Right atrium auricular region (tissue), 2 donors: ENCODE measurements around the gene NTMT1. TPM values are rescaled to one million over a fixed set of nuclear protein-coding genes. Genes with fewer than 3 reads are reported as not detected.

Experiments
- DNase-seq: peaks from one replicate; pipeline ENCODE4 v3.0.0-alpha.2; 2019; ENCODE audit warnings: low spot score
- H3K27ac ChIP-seq, 2 donors: fragments of 200-600 bp; sonication (generic); 1 replicate in 1 of 2; 2 replicates in 1 of 2; pipeline ENCODE4 v1.5.1; 2016 to 2019
- H3K27me3 ChIP-seq, 2 donors: fragments of 200-600 bp; sonication (generic); one replicate each; pipeline versions ENCODE4 v1.5.1 to v1.6.0; 2017 to 2019
- H3K36me3 ChIP-seq: fragments of 200-600 bp; sonication (generic); one replicate; pipeline ENCODE4 v1.5.1; 2016
- H3K4me1 ChIP-seq, 2 donors: fragments of 200-600 bp; sonication (generic); one replicate each; pipeline versions ENCODE4 v1.5.1 to v1.6.0; 2017 to 2019
- H3K4me3 ChIP-seq, 2 donors: fragments of 200-600 bp; sonication (generic); 1 replicate in 1 of 2; 2 replicates in 1 of 2; pipeline ENCODE4 v1.5.1; 2017 to 2019; ENCODE audit warnings: mild to moderate bottlenecking in 1 of 2, moderate library complexity in 1 of 2
- H3K9me3 ChIP-seq, 2 donors: fragments of 200-600 bp; sonication (generic); one replicate each; pipeline ENCODE4 v1.5.1; 2019
- total RNA-seq, 2 donors: library from RNA; depleted of rRNA; stranded (reverse); fragments of >200 nt; gene quantifications; one replicate each; pipeline ENCODE4 v1.1.0, GENCODE V29; 2016
- TF ChIP-seq, protein P1 (sequence below), 2 donors: fragments of 200-600 bp; sonication (generic); IDR thresholded peaks; one replicate each; pipeline ENCODE4 v1.5.1; 2019; ENCODE audit warnings: antibody characterized with exemption in 2 of 2

Gene NTMT1
- total RNA-seq, 2 donors from 2014 or later: 33.7 to 36.0 TPM

DNA sequence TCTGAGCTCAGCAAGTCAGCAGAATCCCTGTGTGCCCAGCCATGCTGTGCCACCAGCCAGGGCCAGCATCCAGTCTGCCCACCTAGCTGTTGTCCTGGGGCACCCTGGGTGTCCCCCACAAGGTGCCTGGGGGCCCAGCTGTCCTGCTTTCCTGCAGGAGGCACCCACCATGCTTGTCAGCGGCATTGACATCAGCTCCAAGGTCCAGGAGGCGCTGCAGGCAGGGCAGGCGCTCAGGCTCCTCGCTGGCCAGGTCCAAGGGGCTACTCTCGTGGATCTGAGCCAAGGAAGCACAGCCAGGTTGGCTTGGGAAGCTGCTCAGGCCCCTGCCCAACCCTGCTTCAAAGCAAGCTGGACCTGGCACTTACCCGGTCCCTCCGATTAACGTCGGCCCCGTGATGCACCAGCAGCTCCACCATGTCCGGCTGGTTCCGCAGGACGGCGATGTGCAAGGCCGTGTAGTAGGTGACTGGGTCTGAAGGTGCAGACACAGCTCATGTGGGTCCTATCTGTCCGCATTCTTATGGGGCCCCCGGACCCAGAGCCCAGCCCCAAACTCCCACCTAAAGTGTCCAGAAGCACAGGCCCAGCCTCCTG, 13.2 kb downstream of the NTMT1 start:
- TF ChIP-seq, protein P1, sequence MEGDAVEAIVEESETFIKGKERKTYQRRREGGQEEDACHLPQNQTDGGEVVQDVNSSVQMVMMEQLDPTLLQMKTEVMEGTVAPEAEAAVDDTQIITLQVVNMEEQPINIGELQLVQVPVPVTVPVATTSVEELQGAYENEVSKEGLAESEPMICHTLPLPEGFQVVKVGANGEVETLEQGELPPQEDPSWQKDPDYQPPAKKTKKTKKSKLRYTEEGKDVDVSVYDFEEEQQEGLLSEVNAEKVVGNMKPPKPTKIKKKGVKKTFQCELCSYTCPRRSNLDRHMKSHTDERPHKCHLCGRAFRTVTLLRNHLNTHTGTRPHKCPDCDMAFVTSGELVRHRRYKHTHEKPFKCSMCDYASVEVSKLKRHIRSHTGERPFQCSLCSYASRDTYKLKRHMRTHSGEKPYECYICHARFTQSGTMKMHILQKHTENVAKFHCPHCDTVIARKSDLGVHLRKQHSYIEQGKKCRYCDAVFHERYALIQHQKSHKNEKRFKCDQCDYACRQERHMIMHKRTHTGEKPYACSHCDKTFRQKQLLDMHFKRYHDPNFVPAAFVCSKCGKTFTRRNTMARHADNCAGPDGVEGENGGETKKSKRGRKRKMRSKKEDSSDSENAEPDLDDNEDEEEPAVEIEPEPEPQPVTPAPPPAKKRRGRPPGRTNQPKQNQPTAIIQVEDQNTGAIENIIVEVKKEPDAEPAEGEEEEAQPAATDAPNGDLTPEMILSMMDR (IDR thresholded peaks at IDR 0.05): no peak
- Histone ChIP-seq H3K27ac (no peak overlapping the region), H3K4me1 (peaks cover 0 to 32% of the 10 kb centered on the region in 2 donors), H3K36me3 (peaks cover 56% of the 10 kb centered on the region), H3K9me3 (no peaks in the 10 kb centered on the region), H3K4me3 (no peak overlapping the region), H3K27me3 (no peaks in the 10 kb centered on the region)
- no peak for DNase-seq

DNA sequence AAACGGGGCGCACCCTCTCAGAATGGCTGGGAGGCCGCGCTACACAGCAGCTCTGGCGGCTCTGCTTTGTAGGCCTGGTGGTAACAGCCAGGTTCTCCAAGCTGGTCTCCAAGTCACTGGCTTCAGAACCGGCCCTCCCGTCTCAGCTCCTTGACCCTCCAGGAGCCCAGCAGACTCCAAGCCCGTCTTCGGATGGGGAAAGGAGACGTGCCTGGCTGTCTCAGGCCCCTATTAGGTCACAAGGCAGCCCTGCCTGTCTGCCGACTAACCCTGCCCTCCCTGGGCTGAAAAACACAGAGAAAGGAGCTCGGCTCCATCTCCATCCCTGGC, 13.8 kb downstream of the NTMT1 start:
- Histone ChIP-seq H3K27ac (no peak overlapping the region), H3K36me3 (peaks cover 50% of the 10 kb centered on the region), H3K27me3 (no peaks in the 10 kb centered on the region), H3K4me3 (no peak overlapping the region), H3K4me1 (peaks cover 0 to 32% of the 10 kb centered on the region in 2 donors), H3K9me3 (no peaks in the 10 kb centered on the region)
- no peak for DNase-seq
- TF ChIP-seq, protein P1 (IDR thresholded peaks at IDR 0.05): no peak

DNA sequence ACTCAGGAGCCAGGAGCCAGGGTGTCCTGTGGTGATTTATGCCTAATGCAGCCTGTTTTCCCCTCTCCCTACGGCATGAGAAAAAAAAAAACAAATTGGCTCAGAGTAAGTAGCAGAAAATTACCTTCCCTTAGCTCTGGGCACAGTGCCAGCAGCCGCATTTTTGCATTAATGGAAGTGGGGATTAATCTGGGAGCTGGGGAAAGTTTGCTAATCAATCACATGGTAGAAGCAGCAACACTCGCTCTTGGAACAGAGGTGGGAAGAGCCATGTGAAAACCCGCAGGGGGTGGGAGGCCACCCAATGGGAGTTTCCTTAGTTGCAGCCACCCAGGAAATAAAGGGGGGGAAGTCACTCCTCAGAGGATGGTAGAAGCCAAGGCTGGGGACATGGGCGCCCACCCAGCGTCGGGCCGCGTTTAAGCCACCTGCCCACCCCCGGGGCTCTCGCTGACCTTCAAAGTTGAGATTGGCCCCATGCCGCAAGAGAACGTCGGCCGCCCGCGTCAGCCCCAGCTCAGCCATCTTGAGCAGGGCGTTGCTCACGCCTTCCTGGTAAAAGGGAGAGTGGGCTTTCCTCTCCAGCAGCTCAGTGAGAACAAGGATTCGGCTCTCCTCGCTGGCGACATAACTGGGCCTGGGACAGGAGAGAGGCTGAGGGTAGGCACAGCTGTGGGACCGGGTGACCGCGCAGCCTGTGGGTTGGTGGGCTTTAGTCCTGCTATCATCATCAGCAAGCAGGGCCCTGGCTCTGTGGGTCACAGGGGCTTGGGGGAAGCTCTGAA, 14.3 kb downstream of the NTMT1 start:
- DNase-seq: no peak
- TF ChIP-seq, protein P1 (IDR thresholded peaks at IDR 0.05): no peak
- Histone ChIP-seq H3K4me3 (peak overlapping the region in 1 of 2 donors; percentile 95), H3K27me3 (no peaks in the 10 kb centered on the region), H3K9me3 (no peaks in the 10 kb centered on the region), H3K27ac (no peak overlapping the region), H3K4me1 (peaks cover 0 to 32% of the 10 kb centered on the region in 2 donors), H3K36me3 (peaks cover 45% of the 10 kb centered on the region)

DNA sequence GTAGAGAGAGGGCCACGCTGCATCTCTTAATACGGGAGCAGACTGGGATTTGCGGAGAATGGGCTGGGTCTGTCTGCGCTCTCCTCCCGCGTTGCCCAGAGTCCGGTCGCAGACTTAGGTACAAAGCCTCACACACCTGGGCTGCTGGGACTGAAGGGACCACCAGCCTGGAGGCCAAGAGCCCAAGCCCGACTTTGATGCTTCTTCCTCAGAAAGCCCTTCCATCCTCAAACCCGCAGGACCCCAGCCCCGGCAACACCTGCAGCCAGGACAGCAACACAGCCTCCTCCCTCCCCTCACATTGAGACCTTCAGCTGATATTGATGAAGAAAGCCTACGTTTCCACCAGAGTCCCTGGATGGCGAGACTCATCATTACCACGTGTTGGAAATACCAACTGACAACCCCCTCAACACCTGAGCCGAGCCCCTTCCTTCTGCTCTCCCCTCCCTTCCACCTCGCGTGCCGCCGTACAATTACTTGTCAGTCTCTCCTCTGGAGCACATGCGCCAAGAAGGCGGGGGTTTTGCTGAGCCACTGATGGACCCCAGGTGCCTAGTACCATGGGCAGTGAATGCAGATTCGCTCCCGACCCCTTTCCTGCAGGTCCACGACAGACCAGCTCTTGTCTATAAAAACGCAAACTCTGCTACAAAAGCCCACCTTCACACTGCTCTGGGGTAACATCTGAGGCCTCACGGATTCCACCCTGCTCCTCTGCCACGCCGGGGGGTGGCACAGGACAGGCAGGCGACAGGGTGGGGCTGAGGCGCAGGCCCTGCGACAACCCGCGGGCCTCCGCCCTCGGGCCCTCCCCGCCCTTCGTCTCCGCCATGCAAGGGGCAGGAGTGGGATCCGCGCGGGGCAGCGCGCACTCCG, 15.1 kb downstream of the NTMT1 start:
- peaks cover 36% of the 10 kb centered on the region for H3K36me3 ChIP-seq

More for the DNA sequence above, 15.1 kb downstream of the NTMT1 start:
- H3K4me3 ChIP-seq: peak overlapping the region; percentile 69 to 95
- peaks cover 0 to 32% of the 10 kb centered on the region in 2 donors for H3K4me1 ChIP-seq
- no peak for DNase-seq
- H3K9me3 ChIP-seq: no peaks in the 10 kb centered on the region
- H3K27me3 ChIP-seq: no peaks in the 10 kb centered on the region
- TF ChIP-seq, protein P1 (IDR thresholded peaks at IDR 0.05): no peak
- peak overlapping the region in 1 of 2 donors; percentile 78 for H3K27ac ChIP-seq
